ENCODE data around the gene MEA1.

DNA sequence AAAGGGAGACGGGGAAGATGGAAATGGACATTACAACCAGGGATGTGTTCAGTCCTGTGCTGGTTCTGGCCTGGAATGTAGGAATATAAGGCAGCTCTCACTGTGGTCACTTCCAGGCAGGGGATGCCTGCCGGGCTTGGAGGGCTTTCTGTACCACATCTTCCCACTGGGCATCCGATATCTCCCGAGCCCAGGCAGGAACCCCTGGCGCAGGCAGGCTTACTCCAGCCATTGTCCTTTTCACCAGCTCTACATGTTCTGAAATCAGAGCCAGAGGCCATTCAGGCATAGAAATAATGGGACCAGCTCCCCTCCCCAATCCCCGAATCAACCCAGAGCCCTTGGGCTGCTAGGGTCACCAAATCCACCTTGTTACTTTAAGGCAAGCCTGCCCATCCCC is 1.4 kb downstream of the MEA1 start:
- TF ChIP-seq, protein P1, sequence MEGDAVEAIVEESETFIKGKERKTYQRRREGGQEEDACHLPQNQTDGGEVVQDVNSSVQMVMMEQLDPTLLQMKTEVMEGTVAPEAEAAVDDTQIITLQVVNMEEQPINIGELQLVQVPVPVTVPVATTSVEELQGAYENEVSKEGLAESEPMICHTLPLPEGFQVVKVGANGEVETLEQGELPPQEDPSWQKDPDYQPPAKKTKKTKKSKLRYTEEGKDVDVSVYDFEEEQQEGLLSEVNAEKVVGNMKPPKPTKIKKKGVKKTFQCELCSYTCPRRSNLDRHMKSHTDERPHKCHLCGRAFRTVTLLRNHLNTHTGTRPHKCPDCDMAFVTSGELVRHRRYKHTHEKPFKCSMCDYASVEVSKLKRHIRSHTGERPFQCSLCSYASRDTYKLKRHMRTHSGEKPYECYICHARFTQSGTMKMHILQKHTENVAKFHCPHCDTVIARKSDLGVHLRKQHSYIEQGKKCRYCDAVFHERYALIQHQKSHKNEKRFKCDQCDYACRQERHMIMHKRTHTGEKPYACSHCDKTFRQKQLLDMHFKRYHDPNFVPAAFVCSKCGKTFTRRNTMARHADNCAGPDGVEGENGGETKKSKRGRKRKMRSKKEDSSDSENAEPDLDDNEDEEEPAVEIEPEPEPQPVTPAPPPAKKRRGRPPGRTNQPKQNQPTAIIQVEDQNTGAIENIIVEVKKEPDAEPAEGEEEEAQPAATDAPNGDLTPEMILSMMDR (IDR thresholded peaks at IDR 0.05) = no peak
- TF ChIP-seq POLR2A (IDR thresholded peaks at IDR 0.05) = no peak

All from adrenal gland (tissue), 5 donors.